ENCODE measurements around the gene SLC19A3.
"Not testable (repeated sequence)": the region's sequence is repeated elsewhere in the genome, so short reads cannot be mapped to it uniquely, and the experiment has no call there.

The SLC19A3 gene

DNA sequence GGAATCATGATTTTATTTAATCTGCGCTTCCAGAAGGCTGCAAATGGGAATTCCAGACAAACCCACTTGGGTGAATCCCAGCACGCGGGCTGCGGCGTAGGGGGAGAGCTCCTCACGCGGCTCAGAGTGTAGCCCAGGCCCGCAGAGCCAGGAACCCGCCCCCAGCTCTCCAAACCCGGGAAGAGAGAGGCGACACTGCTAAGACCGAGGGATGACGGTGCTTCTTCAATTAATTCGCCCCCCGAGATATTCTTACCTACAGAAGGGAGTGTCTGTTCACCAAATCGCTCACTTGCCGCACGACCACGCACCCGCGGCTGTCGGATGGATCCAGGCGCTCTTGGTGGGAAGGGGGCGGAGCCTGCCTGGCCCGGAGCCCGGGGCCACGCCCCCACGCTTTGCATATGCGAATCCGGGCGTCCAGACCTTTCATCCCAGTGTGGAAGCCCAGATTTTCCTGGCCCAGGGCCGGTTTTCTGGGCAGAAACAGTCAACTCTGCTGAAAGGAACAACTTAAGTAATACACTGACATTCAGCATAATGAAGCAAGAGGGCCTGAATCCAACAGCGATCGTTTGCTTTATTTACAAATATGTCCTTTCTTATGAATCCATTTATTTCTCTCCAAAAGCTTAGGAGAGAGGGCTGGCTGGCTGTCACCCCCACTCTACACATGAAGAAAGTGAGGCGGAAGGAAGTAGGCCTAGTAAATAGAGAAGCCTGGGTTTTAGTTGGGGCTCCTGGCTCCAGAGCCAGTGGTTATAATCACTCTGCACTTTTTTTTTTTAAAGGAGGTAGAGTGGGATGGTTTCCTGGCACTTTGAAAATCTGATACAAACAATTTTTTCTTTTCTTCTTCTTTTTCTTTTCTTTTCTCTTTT, at the start of gene SLC19A3:
SLC19A3 (minus strand) TSS at position 342 of the 881 bp plus-strand sequence. CDS start 15,710 bp downstream, outside the sequence.
- DNase-seq = peak; percentile 46 to 78

DNA sequence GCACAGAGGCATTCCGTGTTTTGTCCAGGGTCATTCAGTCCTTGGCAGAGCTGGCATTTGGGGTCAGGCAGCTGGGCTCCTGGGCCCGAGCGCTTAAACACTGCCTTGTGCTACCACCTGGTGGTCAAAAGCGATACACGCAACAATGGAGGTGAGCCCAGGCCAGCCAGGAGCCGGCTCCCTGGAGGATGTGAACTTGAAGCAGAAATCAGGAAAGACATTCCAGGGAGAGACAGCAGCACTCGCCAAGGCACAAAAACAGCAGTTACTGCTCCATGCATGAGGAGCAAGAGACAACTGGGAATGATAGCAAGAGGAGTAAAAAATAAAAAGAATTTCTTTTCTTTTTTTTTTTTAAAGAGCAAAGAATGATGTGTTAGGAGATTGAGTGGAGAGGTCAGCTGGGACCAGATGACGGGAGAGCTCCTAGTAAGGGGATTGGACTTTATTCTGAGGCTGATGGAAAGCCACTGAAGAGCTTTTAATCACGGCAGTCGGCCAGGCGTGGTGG, 48.6 kb upstream of the SLC19A3 start:
- DNase-seq = peak; percentile 15 to 71

GRCh38 chr2:227765788-227766372, 48.1 kb upstream of the SLC19A3 start:
- DNase-seq = no peak

GRCh38 chr2:227761740-227762476, 44.1 kb upstream of the SLC19A3 start:
- DNase-seq = no peak

DNA sequence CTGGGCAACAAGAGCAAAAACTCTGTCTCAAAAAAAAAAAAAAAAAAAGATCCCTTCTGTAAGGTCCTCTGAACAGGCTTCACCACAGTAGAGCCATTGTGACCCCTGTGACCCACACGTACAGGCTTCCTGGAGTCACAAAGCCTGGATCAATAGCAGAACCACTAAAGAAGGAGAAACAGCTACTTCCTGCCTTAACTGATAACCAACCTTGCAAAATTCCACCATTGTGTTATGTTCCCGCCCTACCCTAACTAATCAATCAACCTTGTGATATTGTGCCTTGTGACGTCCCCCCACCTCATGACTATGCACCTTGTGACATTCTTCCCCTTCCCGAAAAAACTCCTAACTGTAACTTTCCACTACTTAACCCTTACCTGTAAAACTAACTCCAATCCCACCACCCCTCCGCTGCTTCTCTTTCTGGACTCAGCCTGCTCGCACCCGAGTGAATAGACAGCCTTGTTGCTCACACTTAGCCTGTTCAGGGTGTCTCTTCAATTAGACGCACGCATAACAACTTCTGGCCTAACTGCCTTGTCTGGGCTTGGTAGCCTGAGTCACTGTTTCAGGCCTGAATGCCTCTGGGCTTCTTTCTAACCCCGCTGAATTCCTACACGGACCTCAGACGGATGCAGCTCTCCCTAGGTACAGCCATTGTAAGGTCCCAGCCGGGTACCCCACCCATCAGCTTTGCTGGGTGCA, 41.7 kb upstream of the SLC19A3 start:
- DNase-seq = no peak

DNA sequence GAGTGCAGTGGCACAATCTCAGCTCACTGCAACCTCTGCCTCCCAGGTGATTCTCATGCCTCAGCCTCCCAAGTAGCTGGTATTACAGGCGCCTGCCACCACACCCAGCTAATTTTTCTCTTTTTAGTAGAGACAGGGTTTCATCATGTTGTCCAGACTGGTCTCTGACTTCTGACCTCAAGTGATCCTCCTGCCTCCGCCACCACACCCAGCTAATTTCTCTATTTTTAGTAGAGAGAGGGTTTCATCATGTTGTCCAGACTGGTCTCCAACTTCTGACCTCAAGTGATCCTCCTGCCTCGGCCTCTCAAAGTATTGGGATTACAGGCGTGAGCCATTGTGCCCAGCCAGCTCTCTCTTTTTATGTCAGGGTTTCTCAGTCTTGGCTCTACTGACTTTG, 38.4 kb upstream of the SLC19A3 start:
- not testable (repeated sequence) for DNase-seq

- DNase-seq = no peak
Observed at GRCh38 chr2:227748079-227748478, 30.3 kb upstream of the SLC19A3 start.

- no peak for DNase-seq
Observed at GRCh38 chr2:227745594-227745993, 27.8 kb upstream of the SLC19A3 start, which contains the start of gene SCYGR8. Gene SCYGR8 (plus strand): TSS chr2:227745894. CDS start chr2:227745894, 0 bp downstream.

DNA sequence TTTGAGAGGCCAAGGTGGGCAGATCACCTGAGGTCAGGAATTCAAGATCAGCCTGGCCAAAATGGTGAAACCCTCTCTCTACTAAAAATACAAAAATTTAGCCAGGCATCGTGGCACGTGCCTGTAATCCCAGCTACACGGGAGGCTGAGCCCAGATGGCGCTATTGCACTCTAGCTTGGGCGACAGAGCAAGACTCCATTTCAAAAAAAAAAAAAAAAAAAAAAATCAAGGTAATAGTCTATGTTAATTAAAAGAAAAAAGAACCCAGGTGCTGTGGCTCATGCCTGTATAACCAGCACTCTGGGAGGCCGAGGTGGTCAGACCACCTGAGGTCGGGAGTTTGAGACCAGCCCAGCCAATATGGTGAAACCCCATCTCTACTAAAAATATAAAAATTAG, 22.9 kb upstream of the SLC19A3 start:
- DNase-seq = not testable (repeated sequence)

GRCh38 chr2:227739351-227739750, 21.5 kb upstream of the SLC19A3 start:
- no peak for DNase-seq

DNA sequence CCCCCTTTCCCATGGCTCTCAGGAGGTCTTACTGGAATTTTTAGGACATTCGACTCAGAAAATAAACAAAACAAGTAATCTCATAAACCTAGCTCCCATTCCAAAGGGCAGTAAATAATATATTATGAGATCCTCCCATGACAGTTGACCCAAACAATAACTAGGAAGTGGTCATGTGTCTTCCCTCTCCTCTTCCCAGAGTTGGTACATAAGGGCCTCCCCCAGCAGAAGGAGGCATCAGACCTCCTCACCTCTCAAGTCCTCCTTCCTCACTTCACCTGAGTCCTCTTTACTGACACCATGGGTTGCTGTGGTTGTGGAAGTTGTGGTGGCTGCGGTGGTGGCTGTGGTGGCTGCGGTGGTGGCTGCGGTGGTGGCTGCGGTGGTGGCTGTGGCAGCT, 10.2 kb upstream of the SLC19A3 start, which contains the start of gene SCYGR7:
SCYGR7 (plus strand) TSS at position 301 of the 400 bp plus-strand sequence; CDS start at position 301, 0 bp downstream.
- DNase-seq = no peak

DNA sequence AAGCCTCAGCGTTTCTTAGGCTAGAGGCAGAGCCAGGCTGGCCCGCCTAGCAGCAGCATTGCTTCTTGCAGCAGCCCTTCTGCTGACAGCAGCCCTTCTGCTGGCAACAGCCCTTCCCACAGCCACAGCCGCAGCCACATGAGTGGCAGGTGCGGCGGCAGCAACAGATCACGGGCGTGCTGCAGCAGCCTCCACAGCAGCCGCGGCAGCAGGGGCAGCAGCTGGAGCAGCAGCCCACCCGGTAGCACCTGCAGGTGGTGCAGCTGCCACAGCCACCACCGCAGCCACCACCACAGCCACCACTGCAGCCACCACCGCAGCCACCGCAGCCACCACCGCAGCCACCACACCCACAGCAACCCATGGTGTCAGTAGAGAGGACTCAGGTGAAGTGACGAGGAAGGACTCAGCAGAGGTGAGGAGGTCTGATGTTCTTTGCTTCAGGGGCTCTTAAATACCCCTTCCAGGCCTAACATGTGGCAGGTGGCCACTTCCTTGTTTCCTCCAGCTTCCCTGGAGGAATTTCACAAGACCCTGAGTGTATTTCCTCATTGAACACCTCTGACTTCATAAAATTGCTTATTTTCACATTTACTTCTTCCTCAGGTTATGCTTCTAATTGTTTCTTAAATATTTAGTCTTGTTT, 6.7 kb upstream of the SLC19A3 start, which contains the start of gene SCYGR6:
SCYGR6 (minus strand) TSS at position 364 of the 646 bp plus-strand sequence; CDS start at position 364, 0 bp downstream.
- peak in 1 of 2 experiments; percentile 11 for DNase-seq

DNA sequence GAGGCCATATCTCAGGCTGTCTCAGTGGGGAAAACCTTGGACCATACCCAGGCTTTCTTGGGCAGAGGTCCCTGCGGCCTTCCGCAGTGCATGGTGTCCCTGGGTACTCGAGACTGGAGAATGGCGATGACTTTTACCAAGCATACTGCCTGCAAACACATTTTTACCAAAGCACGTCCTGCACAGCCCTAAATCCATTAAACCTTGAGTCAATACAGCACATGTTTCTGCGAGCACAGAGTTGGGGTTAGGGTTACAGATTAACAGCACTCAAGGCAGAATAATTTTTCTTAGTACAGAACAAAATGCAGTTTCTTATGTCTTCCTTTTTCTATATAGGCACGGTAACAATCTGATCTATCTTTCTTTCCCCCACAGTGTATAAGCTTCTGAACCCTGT, 5.0 kb upstream of the SLC19A3 start:
- DNase-seq = not testable (repeated sequence)

- no peak for DNase-seq
Observed at GRCh38 chr2:227720680-227721079, 2.9 kb upstream of the SLC19A3 start.

GRCh38 chr2:227719641-227720040, 1.8 kb upstream of the SLC19A3 start:
- no peak for DNase-seq

DNA sequence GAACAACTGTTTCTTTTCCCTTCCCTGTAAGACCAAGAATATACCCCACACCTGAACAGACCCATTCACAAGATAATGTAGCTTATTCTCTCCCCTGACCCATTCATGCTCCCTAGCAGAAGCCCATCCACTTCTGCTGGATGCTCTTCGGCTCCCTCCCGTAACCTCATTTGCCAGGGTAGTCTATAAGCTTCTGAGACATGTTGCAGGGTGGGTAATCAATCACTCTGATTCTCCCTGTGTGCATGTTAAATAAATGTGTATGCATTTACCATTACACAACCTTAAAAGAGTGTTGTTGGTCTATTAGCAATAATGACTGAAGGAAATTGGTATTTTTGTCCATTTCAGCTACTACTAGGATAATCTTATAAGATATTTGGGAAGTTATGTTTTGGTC, 1.3 kb downstream of the SLC19A3 start:
- DNase-seq = no peak

DNA sequence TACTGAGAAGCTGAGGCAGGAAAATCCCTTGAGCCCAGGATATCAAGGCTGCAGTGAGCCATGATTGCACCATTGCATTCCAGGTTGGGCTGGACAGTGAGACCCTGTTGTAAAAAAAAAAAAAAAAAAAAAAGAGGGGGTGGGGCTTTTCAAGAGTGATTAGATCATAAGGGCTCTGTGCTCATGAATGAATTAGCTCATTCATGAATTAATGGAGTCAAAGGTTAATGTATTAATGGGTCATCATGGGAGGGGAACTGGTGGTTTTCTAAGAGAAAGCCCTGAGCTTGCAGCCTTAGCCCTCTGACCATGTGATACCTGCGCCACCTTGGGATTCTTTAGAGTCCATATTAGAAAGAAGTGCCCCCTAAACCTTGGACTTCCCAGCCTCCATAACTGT, 4.5 kb downstream of the SLC19A3 start:
- no peak for DNase-seq

- no peak for DNase-seq
Observed at GRCh38 chr2:227710986-227711385, 6.8 kb downstream of the SLC19A3 start.

DNA sequence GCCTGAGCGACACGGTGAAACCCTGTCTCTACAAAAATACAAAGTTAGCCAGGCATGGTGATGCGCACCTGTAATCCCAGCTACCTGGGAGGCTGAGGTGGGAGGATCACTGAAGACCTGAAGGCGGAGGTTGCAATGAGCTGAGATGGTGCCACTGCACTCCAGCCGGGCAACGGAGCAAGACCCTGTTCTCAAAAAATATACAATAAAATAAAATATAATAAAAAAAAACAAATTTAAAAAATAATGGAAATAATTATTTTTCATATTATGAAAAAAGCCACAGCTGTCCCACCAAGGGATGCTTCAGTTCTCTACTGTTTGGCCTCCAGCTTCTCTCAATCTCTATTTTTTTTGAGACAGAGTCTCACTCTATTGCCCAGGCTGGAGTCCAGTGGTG, 10.4 kb downstream of the SLC19A3 start:
- no peak for DNase-seq

- DNase-seq = no peak
Observed at GRCh38 chr2:227706859-227707258, 11.0 kb downstream of the SLC19A3 start.

DNA sequence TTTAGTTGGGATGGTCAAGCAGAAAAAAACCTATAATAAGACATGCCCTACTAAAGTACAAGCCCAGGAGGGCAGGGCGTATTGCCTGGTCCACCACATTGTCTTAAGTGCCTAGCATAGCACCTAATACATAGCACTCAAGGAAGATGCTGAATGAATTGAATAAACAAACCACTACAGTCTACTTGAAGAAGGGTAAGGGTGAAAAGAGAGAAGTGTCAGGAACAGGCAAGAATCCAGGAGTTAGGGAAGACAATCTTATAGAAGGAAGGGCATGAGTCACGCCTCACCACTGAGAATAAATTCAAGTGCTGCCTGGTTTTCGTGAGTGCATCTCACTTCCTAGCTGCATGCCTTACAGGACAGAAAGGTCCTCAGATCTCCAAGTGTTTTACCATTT, 13.9 kb downstream of the SLC19A3 start:
- DNase-seq = no peak

DNA sequence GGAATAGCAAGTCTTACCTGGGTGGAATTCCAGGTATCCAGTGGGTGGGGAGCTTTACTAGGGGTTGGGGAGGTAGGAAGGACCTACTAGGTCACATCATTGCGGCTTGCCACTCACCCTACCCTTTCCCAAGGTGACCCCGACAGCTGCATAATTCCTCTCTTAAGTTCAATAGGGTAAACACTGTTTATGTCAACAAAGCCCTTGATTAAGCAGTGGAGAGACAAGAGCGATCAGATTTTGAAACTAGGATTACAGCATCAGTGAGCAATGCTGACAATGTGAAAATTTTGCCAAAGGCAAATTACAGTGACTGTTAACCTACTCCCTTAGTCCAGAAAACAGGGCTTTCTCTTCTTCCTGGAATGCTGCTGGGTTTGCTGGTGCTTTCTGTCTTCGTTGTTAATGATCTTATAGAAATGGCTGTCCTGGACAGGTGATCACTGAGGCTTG, 14.5 kb downstream of the SLC19A3 start:
- no peak for DNase-seq

Data from NCI-H524 (cell line).